22Rv1 (cell line): Measurements from ENCODE around the gene SLC43A2.

Experiments
- H3K27ac ChIP-seq: fragments of 450-650 bp; 2 replicates; pipeline ENCODE4 v1.5.1; 2017
- ZFX ChIP-seq: fragments of 450-650 bp; IDR thresholded peaks from 2 replicates; pipeline ENCODE4 v1.6.1; 2017; ENCODE audit warnings: antibody characterized with exemption, borderline replicate concordance
- TF ChIP-seq, protein P1 (sequence below): fragments of 450-650 bp; IDR thresholded peaks from 2 replicates; pipeline ENCODE4 v1.5.1; 2017; ENCODE audit warnings: mild to moderate bottlenecking

Gene SLC43A2

DNA sequence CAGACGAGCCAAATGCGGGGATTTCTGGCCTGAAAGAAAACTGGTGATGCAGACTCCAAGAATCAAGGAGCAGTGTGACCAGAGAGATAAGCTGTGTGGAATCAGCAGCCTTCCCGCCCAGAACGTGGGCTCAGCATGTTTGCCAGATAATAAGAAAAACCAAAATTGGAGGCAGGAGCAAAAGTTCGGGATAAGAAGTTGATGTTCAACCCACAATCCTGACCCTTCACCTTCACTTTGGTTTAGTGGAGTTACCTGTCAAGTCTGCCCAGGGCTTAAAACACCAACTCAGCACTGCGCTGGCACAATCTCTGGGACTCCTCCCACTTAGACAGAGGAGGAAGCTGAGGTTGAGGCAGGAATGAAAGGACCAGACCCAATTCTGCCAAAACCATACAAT lies 3.1 kb downstream of the SLC43A2 start:
- no peak overlapping the region for H3K27ac ChIP-seq
- TF ChIP-seq ZFX: no peak
- TF ChIP-seq, protein P1, sequence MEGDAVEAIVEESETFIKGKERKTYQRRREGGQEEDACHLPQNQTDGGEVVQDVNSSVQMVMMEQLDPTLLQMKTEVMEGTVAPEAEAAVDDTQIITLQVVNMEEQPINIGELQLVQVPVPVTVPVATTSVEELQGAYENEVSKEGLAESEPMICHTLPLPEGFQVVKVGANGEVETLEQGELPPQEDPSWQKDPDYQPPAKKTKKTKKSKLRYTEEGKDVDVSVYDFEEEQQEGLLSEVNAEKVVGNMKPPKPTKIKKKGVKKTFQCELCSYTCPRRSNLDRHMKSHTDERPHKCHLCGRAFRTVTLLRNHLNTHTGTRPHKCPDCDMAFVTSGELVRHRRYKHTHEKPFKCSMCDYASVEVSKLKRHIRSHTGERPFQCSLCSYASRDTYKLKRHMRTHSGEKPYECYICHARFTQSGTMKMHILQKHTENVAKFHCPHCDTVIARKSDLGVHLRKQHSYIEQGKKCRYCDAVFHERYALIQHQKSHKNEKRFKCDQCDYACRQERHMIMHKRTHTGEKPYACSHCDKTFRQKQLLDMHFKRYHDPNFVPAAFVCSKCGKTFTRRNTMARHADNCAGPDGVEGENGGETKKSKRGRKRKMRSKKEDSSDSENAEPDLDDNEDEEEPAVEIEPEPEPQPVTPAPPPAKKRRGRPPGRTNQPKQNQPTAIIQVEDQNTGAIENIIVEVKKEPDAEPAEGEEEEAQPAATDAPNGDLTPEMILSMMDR: no peak

DNA sequence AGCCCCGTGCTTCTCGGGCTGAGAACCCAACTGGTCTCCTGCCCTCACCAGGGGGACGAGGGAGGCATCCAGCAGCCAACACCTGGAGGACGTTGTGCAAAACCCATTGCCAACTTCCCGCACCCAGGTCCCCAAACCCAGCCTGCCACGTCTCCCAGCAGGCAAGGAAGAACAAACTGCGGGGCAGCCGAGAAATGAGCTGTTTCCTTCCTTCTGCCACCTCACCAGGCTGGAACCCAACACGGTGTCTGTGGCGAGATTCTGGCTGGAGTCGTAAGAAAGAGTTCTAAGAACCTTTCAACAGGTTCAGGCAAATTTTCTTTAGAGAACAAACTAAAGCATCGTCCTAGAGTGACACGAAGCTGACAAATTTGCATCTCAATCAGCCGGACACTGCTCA lies 3.6 kb downstream of the SLC43A2 start:
- H3K27ac ChIP-seq: no peak overlapping the region
- TF ChIP-seq, protein P1: no peak
- TF ChIP-seq ZFX: no peak

DNA sequence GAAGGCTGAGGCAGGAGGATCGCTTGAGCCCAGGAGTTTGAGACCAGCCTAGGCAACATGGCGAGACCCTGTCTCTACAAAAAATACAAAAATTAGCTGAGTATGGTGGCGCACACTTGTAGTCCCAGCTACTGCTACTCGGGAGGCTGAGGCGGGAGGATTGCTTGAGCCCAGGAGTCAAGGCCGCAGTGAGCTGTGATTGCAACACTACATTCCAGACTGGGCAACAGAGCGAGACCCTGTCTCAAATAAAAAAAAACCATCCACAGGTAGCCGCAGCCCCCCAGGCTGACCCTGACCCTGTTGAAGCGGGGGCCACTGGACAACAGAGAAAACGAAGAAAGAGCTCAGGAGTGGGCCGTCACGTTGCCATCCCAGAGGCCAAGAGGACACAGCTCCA lies 4.0 kb downstream of the SLC43A2 start:
- TF ChIP-seq, protein P1: no peak
- TF ChIP-seq ZFX: no peak
- H3K27ac ChIP-seq: no peak overlapping the region

DNA sequence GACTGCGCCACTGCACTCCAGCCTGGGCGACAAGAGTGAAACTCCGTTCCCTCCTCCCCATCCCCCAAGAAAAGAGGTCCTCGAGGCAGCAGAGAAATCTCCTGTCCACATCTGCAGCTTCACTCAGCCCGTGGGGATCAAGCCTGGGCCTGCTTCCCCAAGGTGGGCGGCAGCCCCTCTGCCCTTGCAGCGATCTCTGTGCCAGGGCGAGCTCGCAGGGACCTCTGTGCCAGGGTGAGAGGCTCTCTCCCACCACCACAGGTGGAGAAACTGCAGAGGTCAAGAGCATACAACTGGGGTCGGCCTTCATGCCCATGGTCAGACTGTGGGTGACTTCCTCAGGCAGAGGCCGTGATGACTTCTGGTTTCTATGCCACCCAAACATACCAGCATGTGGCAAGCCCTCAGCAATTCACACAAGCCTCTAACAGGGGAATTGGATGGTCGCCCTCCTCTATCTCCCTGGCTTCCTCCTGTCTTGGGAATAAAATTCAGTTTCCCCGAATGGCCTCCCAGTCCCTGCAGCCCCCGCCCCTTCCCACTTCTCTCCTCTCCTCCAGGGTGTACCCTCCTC lies 5.5 kb downstream of the SLC43A2 start:
- TF ChIP-seq, protein P1: no peak
- no peak for TF ChIP-seq ZFX
- H3K27ac ChIP-seq: no peak overlapping the region

DNA sequence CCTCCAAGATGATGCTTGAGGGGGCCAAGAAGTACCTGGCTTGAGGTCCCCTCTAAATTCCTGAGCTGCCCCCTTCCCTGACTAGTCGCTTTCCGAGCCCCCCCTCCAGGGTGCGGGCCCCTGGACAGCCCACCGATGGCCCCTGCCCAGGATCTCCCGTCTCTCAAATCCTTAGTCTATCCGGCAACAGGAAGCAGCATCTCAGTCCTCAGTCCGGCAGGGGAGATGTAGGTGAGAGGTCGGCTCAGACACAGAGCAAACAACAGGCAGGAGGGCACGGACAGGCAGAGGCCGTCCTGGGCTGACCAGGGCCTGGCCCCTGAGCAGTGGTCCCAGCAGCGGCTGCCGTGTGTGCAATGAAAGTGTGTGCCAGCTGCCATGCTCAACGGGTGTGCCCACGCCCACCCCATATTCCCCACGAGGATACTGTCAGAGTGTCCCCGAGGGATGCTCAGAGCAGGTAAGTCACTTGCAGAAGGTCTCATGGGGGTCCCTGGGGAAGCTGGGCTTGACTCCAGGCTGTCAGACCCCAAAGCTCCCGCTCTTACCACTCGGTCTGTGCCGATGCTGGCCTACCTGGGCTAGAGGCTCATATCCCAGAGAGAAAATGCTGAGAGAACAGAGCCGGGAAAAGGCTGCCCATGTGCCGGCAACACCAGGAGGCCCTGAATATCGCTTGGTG lies 7.2 kb downstream of the SLC43A2 start:
- TF ChIP-seq ZFX: no peak
- TF ChIP-seq, protein P1: no peak
- H3K27ac ChIP-seq: no peak overlapping the region

DNA sequence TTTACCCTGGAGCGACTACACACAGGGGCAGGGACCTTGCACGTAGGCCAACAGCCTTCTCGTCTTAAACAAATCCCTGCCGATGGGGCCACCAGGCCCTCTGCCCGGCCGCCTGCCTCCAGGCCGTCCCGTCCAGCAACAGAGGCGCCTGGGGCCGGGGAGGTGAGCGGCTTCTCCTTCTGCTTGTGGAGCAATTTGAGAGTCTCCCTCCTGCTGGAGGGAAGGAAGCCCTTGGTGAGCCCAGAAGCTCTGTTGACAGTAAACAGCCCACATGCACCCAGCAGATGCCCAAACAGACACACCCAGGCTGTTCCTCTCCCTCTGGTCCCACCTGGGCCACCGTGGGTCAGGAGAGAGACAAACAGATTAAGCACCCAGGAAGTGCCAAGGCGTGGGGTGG lies 8.1 kb downstream of the SLC43A2 start:
- no peak overlapping the region for H3K27ac ChIP-seq
- no peak for TF ChIP-seq ZFX
- TF ChIP-seq, protein P1: no peak

DNA sequence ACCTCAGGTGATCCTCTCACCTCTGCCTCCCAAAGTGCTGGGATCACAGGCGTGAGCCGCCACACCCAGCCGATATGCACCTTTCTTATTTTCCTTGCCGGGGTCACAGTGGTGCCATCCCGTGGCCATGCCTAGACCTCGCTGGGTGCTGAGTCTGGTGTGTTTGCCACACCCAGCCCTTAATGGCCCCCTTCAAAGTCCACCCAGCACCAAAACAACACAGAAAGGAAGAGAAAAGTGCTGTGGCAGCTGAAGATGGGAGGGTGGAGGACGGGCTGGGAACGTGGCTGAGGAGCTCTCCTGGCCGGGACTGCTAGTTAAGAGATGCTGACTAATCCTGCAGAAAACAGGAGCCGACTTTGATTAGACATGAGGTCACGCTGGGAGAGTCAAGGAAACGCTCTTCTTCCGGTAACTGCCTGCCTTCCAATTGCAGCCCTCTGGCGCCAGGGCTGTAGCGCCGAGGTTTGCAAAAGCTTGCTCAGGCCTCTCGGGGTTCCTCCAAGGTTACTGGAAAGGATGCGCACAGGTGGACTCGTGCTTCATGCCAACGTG lies 10.9 kb downstream of the SLC43A2 start:
- TF ChIP-seq ZFX: no peak
- TF ChIP-seq, protein P1: no peak
- no peak overlapping the region for H3K27ac ChIP-seq
